Measurements from ENCODE around the gene RNF186.
"Not testable (repeated sequence)": the region's sequence is repeated elsewhere in the genome, so short reads cannot be mapped to it uniquely, and the experiment has no call there.

RNF186 gene

GRCh38 chr1:19814681-19815503, at the start of gene RNF186:
TSS of gene RNF186 (minus strand) at chr1:19815283. CDS start at chr1:19815101, 182 bp downstream.
- in situ Hi-C loops (cut with MboI; ENCODE audit: low sequenced_read_pairs) = no loop called here

- in situ Hi-C loops (cut with MboI; ENCODE audit: low sequenced_read_pairs) = no loop called here
Measured at GRCh38 chr1:19864570-19865160, 49.6 kb upstream of the RNF186 start.

- in situ Hi-C loops (cut with MboI; ENCODE audit: low sequenced_read_pairs) = no loop called here
Measured at GRCh38 chr1:19862944-19863343, 47.9 kb upstream of the RNF186 start.

GRCh38 chr1:19861842-19862530, 46.9 kb upstream of the RNF186 start:
- in situ Hi-C loops (cut with MboI; ENCODE audit: low sequenced_read_pairs) = no loop called here

- in situ Hi-C loops (cut with MboI; ENCODE audit: low sequenced_read_pairs) = no loop called here
Measured at GRCh38 chr1:19861034-19861433, 46.0 kb upstream of the RNF186 start.

GRCh38 chr1:19860418-19860817, 45.3 kb upstream of the RNF186 start:
- in situ Hi-C loops (cut with MboI; ENCODE audit: low sequenced_read_pairs) = no loop called here

- in situ Hi-C loops (cut with MboI; ENCODE audit: low sequenced_read_pairs) = no loop called here
Measured at GRCh38 chr1:19859876-19860275, 44.8 kb upstream of the RNF186 start.

GRCh38 chr1:19858893-19859292, 43.8 kb upstream of the RNF186 start:
- in situ Hi-C loops (cut with MboI; ENCODE audit: low sequenced_read_pairs) = no loop called here

- in situ Hi-C loops (cut with MboI; ENCODE audit: low sequenced_read_pairs) = no loop called here
Measured at GRCh38 chr1:19854866-19855265, 39.8 kb upstream of the RNF186 start.

- in situ Hi-C loops (cut with MboI; ENCODE audit: low sequenced_read_pairs) = no loop called here
Measured at GRCh38 chr1:19852036-19852435, 37.0 kb upstream of the RNF186 start.

- in situ Hi-C loops (cut with MboI; ENCODE audit: low sequenced_read_pairs) = no loop called here
Measured at GRCh38 chr1:19850214-19850613, 35.1 kb upstream of the RNF186 start.

- in situ Hi-C loops (cut with MboI; ENCODE audit: low sequenced_read_pairs) = not testable (repeated sequence)
Measured at GRCh38 chr1:19849307-19849706, 34.2 kb upstream of the RNF186 start.

- in situ Hi-C loops (cut with MboI; ENCODE audit: low sequenced_read_pairs) = not testable (repeated sequence)
Measured at GRCh38 chr1:19847334-19847733, 32.3 kb upstream of the RNF186 start.

GRCh38 chr1:19846338-19846737, 31.3 kb upstream of the RNF186 start:
- in situ Hi-C loops (cut with MboI; ENCODE audit: low sequenced_read_pairs) = no loop called here

- in situ Hi-C loops (cut with MboI; ENCODE audit: low sequenced_read_pairs) = no loop called here
Measured at GRCh38 chr1:19845555-19845954, 30.5 kb upstream of the RNF186 start.

GRCh38 chr1:19844731-19845495, 29.8 kb upstream of the RNF186 start:
- in situ Hi-C loops (cut with MboI; ENCODE audit: low sequenced_read_pairs) = no loop called here

GRCh38 chr1:19840228-19840627, 25.1 kb upstream of the RNF186 start:
- in situ Hi-C loops (cut with MboI; ENCODE audit: low sequenced_read_pairs) = no loop called here

GRCh38 chr1:19837866-19838265, 22.8 kb upstream of the RNF186 start:
- in situ Hi-C loops (cut with MboI; ENCODE audit: low sequenced_read_pairs) = no loop called here

GRCh38 chr1:19835578-19835977, 20.5 kb upstream of the RNF186 start:
- in situ Hi-C loops (cut with MboI; ENCODE audit: low sequenced_read_pairs) = no loop called here

- in situ Hi-C loops (cut with MboI; ENCODE audit: low sequenced_read_pairs) = no loop called here
Measured at GRCh38 chr1:19831441-19831840, 16.4 kb upstream of the RNF186 start.

GRCh38 chr1:19828546-19828945, 13.5 kb upstream of the RNF186 start:
- in situ Hi-C loops (cut with MboI; ENCODE audit: low sequenced_read_pairs) = no loop called here
